ENCODE data around the gene MINAR2.

The MINAR2 gene

DNA sequence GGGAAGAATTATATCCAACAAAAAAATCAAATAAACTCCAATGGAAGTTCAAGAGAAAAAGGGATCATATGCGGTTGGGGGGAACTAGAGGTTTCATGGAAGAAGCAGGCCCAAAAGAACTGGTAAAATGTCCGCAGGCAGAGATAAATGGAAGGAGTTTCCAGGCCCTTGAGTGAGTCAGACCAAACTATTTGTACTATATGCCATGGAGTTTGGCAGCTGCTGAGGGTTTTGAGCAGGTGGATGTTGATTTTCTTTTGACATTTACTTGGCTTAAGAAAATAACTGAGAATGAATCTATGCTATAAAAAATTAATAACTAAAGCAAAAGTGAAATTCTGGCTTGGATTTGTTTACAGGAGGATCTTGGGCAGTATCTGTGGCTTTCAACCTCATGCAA lies 33.7 kb downstream of the MINAR2 start:
- no peaks in the 10 kb centered on the region for H4K20me1 ChIP-seq (ENCODE audit: insufficient read depth, low read length)
- H3K4me1 ChIP-seq (ENCODE audit: insufficient read depth, low read length, severe bottlenecking) = no peaks in the 10 kb centered on the region
- no peak overlapping the region for H2AFZ ChIP-seq (ENCODE audit: low read length)
- H3K27ac ChIP-seq (ENCODE audit: low read depth, low read length, poor library complexity, severe bottlenecking) = no peak overlapping the region
- no peaks in the 10 kb centered on the region for H3F3A ChIP-seq (ENCODE audit: insufficient read depth, low read length)
- no peak overlapping the region for H3K9ac ChIP-seq (ENCODE audit: low read length)
- H3K27me3 ChIP-seq (ENCODE audit: insufficient read depth, low read length) = no peaks in the 10 kb centered on the region
- no peaks in the 10 kb centered on the region for H3K9me2 ChIP-seq (ENCODE audit: low read depth, low read length)
- H3K9me3 ChIP-seq (ENCODE audit: low read length) = no peaks in the 10 kb centered on the region
- H3K4me2 ChIP-seq (ENCODE audit: low read length) = no peak overlapping the region
- TF ChIP-seq CTCF (IDR thresholded peaks at IDR 0.05; ENCODE audit: low read length) (no peak), EZH2 (IDR thresholded peaks at IDR 0.05; ENCODE audit: borderline replicate concordance, low read length) (no peak)
- H3K4me3 ChIP-seq (ENCODE audit: low read depth, low read length, poor library complexity, severe bottlenecking) = no peak overlapping the region
- H3K36me3 ChIP-seq (ENCODE audit: insufficient read depth, low read length) = no peaks in the 10 kb centered on the region
- no peaks in the 10 kb centered on the region for H3K79me2 ChIP-seq (ENCODE audit: insufficient read depth, low read length)

DNA sequence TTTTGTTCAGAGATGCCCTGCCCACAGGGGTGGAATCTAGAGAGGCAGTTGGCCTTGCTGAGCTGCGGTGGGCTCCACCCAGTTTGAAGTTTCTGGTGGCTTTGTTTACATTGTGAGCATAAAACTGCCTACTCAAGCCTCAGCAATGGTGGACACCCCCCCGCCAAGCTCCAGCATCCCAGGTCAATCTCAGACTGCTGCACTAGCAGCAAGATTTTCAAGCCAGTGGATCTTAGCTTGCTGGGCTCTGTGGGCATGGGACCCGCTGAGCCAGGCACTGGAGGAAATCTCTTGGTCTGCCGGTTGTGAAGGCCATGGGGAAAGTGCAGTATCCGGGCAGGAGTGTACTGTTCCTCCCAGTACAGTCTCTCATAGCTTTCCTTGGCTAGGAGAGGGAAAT lies 55.5 kb downstream of the MINAR2 start:
- Histone ChIP-seq H3K4me1 (ENCODE audit: insufficient read depth, low read length, severe bottlenecking) (no peaks in the 10 kb centered on the region), H3K27me3 (ENCODE audit: insufficient read depth, low read length) (no peaks in the 10 kb centered on the region), H3K4me3 (ENCODE audit: low read depth, low read length, poor library complexity, severe bottlenecking) (no peak overlapping the region), H2AFZ (ENCODE audit: low read length) (no peak overlapping the region), H3K36me3 (ENCODE audit: insufficient read depth, low read length) (no peaks in the 10 kb centered on the region), H4K20me1 (ENCODE audit: insufficient read depth, low read length) (no peaks in the 10 kb centered on the region), H3K27ac (ENCODE audit: low read depth, low read length, poor library complexity, severe bottlenecking) (no peak overlapping the region), H3K4me2 (ENCODE audit: low read length) (no peak overlapping the region), H3K79me2 (ENCODE audit: insufficient read depth, low read length) (no peaks in the 10 kb centered on the region), H3K9ac (ENCODE audit: low read length) (no peak overlapping the region), H3K9me2 (ENCODE audit: low read depth, low read length) (no peaks in the 10 kb centered on the region), H3K9me3 (ENCODE audit: low read length) (no peaks in the 10 kb centered on the region), H3F3A (ENCODE audit: insufficient read depth, low read length) (no peaks in the 10 kb centered on the region)
- no peak for TF ChIP-seq CTCF (IDR thresholded peaks at IDR 0.05; ENCODE audit: low read length)
- no peak for TF ChIP-seq EZH2 (IDR thresholded peaks at IDR 0.05; ENCODE audit: borderline replicate concordance, low read length)

GRCh38 chr5:129804705-129805104 lies 56.8 kb downstream of the MINAR2 start:
- Histone ChIP-seq H3K27ac (ENCODE audit: low read depth, low read length, poor library complexity, severe bottlenecking) (no peak overlapping the region), H2AFZ (ENCODE audit: low read length) (no peak overlapping the region)

More at GRCh38 chr5:129804705-129805104, 56.8 kb downstream of the MINAR2 start:
- H3K79me2 ChIP-seq (ENCODE audit: insufficient read depth, low read length) = no peaks in the 10 kb centered on the region
- no peaks in the 10 kb centered on the region for H4K20me1 ChIP-seq (ENCODE audit: insufficient read depth, low read length)
- TF ChIP-seq CTCF (IDR thresholded peaks at IDR 0.05; ENCODE audit: low read length) (no peak), EZH2 (IDR thresholded peaks at IDR 0.05; ENCODE audit: borderline replicate concordance, low read length) (no peak)
- no peaks in the 10 kb centered on the region for H3F3A ChIP-seq (ENCODE audit: insufficient read depth, low read length)
- H3K9me2 ChIP-seq (ENCODE audit: low read depth, low read length) = no peaks in the 10 kb centered on the region
- H3K4me2 ChIP-seq (ENCODE audit: low read length) = no peak overlapping the region
- H3K9ac ChIP-seq (ENCODE audit: low read length) = no peak overlapping the region
- no peak overlapping the region for H3K4me3 ChIP-seq (ENCODE audit: low read depth, low read length, poor library complexity, severe bottlenecking)
- H3K9me3 ChIP-seq (ENCODE audit: low read length) = no peaks in the 10 kb centered on the region
- no peaks in the 10 kb centered on the region for H3K27me3 ChIP-seq (ENCODE audit: insufficient read depth, low read length)
- H3K4me1 ChIP-seq (ENCODE audit: insufficient read depth, low read length, severe bottlenecking) = no peaks in the 10 kb centered on the region
- no peaks in the 10 kb centered on the region for H3K36me3 ChIP-seq (ENCODE audit: insufficient read depth, low read length)
